Fibroblast of upper back skin (primary cell): ENCODE results near the gene OSBPL2.

Experiments
- DNase-seq: peaks from one replicate; pipeline ENCODE4 v3.0.0-alpha.2; 2013

Gene OSBPL2

DNA sequence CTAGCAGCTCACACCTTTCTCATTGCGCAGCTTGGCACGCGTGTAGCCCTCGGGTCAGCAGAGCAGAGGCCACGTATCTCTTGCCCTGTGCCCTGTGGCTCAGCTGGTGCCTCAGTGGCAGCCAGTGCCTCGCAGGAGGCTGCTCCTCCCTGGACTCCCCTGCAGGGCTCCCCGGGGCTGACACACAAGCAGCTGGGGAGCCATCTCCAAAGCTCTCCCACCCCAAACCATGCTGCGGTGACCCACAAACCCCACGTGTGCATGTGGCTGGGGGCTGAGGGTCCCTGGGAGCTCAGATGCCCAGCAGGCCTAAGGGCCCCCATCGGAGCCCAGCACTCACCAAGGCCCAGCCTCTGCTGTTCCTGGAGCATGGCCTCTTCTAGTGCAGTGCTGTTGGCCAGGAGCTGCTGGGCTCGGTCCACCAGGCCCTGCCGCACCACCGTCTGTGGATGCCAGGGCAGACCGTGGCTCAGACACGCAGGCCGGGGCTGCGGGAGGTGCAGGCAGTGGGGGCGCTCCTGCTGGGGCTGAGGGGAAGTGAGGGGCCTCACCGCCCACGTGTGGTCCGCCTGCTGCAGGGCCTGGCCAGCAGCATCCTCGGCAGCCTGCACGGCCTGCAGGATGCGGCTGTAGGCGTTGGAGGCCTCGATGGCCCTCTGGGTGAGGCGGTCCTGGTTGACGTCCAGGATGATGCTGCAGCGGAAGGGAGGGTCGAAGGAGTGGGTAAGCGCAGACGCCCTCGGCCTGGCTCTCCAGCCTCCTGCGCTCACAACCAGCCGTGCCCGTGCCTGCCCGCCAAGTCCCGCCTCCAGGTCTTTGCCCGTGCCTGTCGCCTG lies 78.2 kb downstream of the OSBPL2 start:
- DNase-seq: no peak

- DNase-seq: no peak
Measured at GRCh38 chr20:62317167-62317655, 78.9 kb downstream of the OSBPL2 start.

- DNase-seq: no peak
Measured at GRCh38 chr20:62318400-62319345, 80.4 kb downstream of the OSBPL2 start.

DNA sequence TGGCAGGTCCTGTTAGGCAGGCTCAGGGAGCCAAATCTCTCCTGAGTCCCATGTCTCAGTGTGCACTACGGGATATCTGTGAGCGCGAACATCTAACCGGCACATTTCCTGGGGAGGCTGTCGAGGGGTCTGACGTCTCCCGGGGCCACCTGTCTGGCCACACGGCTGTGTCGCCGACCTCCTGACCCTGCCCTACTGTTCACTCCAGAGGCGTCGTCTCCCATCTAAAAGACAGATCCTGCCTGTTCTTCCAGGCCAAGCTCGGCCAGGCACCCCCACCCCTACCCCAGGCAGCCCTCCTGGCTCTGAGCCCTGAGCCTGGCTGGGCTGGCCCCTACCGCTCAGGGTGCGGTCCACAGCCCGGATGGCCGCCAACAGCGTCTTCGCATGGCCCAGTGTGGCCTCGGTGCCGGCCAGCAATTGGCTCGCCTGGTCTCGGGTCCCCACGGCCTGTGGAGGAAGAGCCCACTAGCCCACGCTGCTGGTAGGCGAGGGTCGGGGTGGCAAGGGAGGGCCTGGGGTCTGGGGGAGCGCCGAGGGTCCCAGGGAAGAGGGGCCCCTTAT lies 81.1 kb downstream of the OSBPL2 start:
- DNase-seq: no peak

- DNase-seq: no peak
Measured at GRCh38 chr20:62320581-62321354, 82.4 kb downstream of the OSBPL2 start.

DNA sequence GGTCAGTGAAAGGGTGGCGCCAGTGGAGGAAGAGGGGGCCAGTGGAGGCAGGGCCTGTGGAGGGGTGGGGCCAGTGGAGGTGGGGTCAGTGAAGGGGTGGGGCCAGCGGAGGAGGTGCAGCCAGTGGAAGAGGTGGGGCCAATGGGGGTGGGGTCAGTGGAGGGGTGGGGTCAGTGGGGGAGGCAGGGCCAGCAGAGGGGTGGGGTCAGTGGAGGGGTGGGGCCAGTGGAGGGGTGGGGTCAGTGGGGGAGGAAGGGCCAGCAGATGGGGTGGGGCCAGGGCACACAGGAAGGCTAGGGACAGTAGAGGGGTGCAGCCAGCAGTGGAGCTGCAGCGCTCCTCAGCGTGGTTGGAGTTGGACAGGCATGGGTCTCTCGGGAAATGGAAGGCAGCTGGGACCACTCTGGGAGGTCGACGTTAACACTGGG lies 83.2 kb downstream of the OSBPL2 start:
- DNase-seq: no peak

GRCh38 chr20:62321975-62322374 lies 83.7 kb downstream of the OSBPL2 start:
- no peak for DNase-seq

DNA sequence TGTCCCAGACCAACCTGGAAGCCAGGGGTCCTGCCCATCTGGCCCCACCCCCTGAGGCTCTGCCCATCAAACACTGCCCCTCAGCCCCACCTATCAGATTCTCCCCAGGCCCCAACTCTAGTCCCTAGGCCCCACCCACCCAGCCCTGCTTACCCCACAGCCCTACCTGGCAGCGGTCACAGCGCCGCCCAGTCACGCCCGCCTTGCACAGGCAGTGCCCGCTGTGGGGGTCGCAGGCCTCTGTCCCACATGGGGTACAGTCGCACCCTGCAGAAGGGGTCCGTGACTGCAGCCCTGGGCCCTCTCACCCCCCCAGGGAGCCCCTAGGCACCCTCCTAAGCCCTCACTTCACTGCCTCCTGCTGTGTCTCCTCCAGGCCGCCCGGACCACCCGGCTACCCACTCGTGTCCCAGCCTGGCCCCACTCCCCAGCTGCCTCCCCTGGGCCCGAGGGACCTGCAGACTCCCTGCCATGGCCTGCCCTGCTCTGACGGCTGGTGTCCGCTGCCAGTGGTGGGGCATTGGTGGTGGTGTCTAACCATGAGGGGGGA lies 84.2 kb downstream of the OSBPL2 start:
- no peak for DNase-seq

- no peak for DNase-seq
Measured at GRCh38 chr20:62323146-62323979, 85.0 kb downstream of the OSBPL2 start.

- DNase-seq: no peak
Measured at GRCh38 chr20:62323980-62324906, 85.9 kb downstream of the OSBPL2 start.

DNA sequence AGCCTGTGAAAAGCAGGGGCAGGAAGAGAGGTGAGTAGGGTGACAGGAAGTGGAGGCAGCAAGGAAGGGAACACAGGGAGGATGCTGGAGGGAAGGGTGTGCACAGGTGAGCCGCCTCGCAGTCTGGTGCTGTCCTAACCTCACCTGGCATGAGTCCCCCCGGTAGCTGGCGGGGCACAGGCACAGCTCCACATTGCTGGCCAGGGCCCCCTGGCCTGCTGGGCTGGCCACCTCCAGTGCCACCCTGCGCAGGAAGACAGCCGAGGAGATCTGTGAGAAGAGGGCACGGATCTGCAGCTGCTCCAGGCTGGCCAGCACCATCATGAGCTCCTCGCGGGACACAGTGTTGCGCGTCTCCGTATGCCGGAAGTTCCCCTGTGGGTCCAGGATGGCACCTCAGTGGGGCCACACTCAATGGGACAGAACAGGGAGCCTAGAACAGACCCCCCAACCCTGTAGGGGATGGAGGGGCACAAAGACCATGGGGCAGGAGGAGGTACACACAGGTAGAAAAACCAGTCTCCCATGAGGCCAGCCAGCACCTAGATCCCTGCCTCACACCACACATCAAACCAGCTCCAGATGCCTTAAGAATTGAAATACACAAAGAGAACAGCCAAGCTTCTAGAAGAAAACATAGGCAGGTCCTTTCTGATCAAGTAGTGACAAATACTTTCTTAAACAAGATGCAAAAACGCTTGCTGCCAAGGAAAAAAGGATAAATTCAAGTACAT lies 87.0 kb downstream of the OSBPL2 start:
- no peak for DNase-seq

DNA sequence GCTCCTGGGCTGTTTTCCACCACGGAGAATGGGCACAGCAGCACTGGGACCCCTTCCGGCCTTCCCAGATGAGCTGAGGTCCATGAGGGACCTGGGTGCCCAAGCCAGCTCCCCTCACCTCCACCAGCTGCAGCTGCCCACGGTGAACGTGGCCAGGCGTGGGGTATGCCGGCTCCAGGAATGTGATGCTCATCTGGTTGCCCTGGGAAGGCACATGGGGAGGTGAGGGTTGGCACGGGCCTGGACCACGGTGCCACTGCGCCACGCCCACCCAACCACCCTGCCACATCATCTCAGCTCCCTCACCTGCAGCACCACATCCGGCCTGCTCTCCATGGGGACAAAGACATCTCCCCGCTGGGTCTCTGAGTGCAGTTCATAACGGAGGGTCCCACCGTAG lies 88.2 kb downstream of the OSBPL2 start:
- DNase-seq: no peak

- no peak for DNase-seq
Measured at GRCh38 chr20:62326959-62327725, 88.8 kb downstream of the OSBPL2 start.

- no peak for DNase-seq
Measured at GRCh38 chr20:62327726-62328495, 89.6 kb downstream of the OSBPL2 start.

- no peak for DNase-seq
Measured at GRCh38 chr20:62328684-62329388, 90.5 kb downstream of the OSBPL2 start.

- no peak for DNase-seq
Measured at GRCh38 chr20:62329389-62330377, 91.4 kb downstream of the OSBPL2 start.
